ENCODE measurements around the gene RPS6KA5. TPM values are rescaled to one million over a fixed set of nuclear protein-coding genes. Genes with fewer than 3 reads are reported as not detected.
A peak's percentile ranks its signal among the peaks of the same experiment; 100 is the strongest.

RPS6KA5 gene
- total RNA-seq, 5 donors from 2014 or later (not counting 1 experiment from before 2014, with no cell fraction given): 28.8 to 39.8 (median 35.3) TPM

DNA sequence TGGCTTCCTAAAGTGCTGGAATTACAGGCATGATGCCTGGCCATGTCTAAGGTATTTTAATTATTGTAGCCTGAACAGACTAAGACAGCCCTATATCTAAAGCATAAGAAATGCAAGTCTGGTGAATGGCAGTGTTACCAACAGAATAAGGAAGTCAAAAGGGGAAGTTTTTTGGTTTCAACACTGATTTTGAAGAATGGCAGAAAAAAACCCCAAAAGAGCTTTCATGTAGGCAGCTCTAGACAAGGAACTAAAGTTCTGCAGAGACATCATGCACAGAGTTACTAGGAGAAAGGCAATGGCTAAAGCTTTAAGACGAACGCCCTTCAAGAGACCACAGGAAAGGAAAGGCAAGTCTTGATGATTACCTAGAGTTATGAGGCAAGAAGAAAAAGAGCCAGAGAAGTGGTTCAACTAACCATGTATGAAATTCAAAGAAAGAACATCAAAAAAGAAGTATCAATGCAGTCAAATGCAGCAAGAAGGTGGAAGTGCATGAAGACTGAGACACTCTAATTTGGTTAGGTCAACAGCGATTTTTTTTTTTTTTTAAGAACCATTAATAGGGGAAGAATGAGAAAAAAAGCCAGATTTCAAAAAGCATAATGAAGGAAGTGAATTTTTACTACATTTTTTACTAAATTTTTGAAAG, 50.8 kb downstream of the RPS6KA5 start:
- H3K27me3 Mint-ChIP-seq: no peaks in the 10 kb centered on the region
- H3K4me3 Mint-ChIP-seq: peak overlapping the region in 2 of 3 donors; percentile 13 to 33
- no peak overlapping the region for H3K4me3 ChIP-seq (ENCODE audit: control insufficient read depth in 1 of 2, extremely low read depth in 1 of 2, low read length in 1 of 2)
- no CpG with 5 or more reads among the region's 3 CpGs for WGBS (ENCODE audit: insufficient coverage)
- no peaks in the 10 kb centered on the region for H3K36me3 ChIP-seq (ENCODE audit: control insufficient read depth in 2 of 2, extremely low read depth in 1 of 2, insufficient read depth in 1 of 2, low read length in 1 of 2)
- ChIA-PET POLR2A (interaction anchor here in 1 of 2 donors (0.6 kb wide), 1 partner anchor 66 kb away, joined by 4 read pairs; no protein-coding TSS in a partner anchor), CTCF (interaction anchor here in 1 of 2 donors (0.6 kb wide), 1 partner anchor 390 kb away, joined by 3 read pairs; no protein-coding TSS in a partner anchor)
- H3K27ac Mint-ChIP-seq: peak overlapping the region; percentile 20 to 34
- peak; percentile 58 to 83 (median 70) for ATAC-seq (replicated peaks in 1 of 4)
- H3K4me1 ChIP-seq (ENCODE audit: control insufficient read depth in 1 of 2, extremely low read depth in 1 of 2, insufficient read depth in 2 of 2, low read length in 2 of 2): peaks cover 5 to 29% of the 10 kb centered on the region in 2 experiments
- H3K9me3 Mint-ChIP-seq: no peaks in the 10 kb centered on the region
- H3K4me1 Mint-ChIP-seq: peaks cover 42 to 47% (median 43%) of the 10 kb centered on the region in 3 donors
- no peaks in the 10 kb centered on the region for H3K9me3 ChIP-seq
- peak in 1 of 35 experiments; percentile 50 for DNase-seq
- no peaks in the 10 kb centered on the region for H3K36me3 Mint-ChIP-seq
- H3K27me3 ChIP-seq (replicated peaks in 1 of 2; ENCODE audit: control insufficient read depth in 2 of 2, extremely low read depth in 1 of 2, insufficient read depth in 2 of 2, low read length in 1 of 2): no peaks in the 10 kb centered on the region
- no peak overlapping the region for H3K27ac ChIP-seq (ENCODE audit: low read length)

DNA sequence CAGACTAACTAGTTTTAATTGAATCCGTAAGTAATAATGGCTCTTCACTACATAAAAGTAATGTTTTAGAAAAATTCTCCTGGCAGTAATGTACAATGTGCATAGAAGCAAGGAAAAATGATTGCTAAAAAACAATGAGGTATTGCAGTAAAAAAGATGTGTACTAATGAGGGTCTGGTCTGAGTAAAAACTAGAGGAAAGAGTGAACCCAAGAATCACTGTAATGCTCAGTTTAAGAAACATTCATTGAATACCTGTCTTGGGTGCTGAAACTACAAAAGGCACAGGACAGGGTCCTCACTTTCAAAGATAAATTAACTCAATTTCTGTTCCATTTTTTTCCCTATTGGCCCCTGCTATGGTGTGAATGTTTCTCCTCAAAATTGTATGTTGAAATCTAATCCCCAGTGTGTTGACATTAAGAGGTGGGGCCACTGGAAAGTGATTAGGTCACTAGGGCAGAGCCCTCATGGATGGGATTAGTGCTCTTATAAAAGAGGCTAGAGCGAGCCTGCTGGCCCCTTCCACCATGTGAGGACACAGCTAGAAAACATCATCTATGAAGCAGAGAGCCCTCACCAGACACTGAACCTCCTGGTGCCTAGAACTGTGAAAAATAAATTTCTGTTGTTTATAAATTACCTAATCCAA, 51.6 kb downstream of the RPS6KA5 start:
- H3K27me3 Mint-ChIP-seq: no peaks in the 10 kb centered on the region
- CTCF ChIA-PET: interaction anchor here in 1 of 2 donors (0.6 kb wide), 2 partner anchors 52 to 58 kb away, joined by 4 read pairs; no protein-coding TSS in a partner anchor
- H3K4me1 ChIP-seq (ENCODE audit: control insufficient read depth in 1 of 2, extremely low read depth in 1 of 2, insufficient read depth in 2 of 2, low read length in 2 of 2): peaks cover 5 to 29% of the 10 kb centered on the region in 2 experiments
- no peak for ATAC-seq (replicated peaks in 1 of 4)
- peak overlapping the region in 1 of 3 donors; percentile 33 for H3K4me3 Mint-ChIP-seq
- H3K36me3 Mint-ChIP-seq: no peaks in the 10 kb centered on the region
- no peak overlapping the region for H3K27ac ChIP-seq (ENCODE audit: low read length)
- H3K36me3 ChIP-seq (ENCODE audit: control insufficient read depth in 2 of 2, extremely low read depth in 1 of 2, insufficient read depth in 1 of 2, low read length in 1 of 2): no peaks in the 10 kb centered on the region
- no peaks in the 10 kb centered on the region for H3K27me3 ChIP-seq (replicated peaks in 1 of 2; ENCODE audit: control insufficient read depth in 2 of 2, extremely low read depth in 1 of 2, insufficient read depth in 2 of 2, low read length in 1 of 2)
- no peak for DNase-seq
- H3K4me3 ChIP-seq (ENCODE audit: control insufficient read depth in 1 of 2, extremely low read depth in 1 of 2, low read length in 1 of 2): no peak overlapping the region
- H3K9me3 Mint-ChIP-seq: no peaks in the 10 kb centered on the region
- no CpG with 5 or more reads among the region's 2 CpGs for WGBS (ENCODE audit: insufficient coverage)
- H3K27ac Mint-ChIP-seq: no peak overlapping the region
- H3K4me1 Mint-ChIP-seq: peaks cover 45 to 48% (median 48%) of the 10 kb centered on the region in 3 donors
- POLR2A ChIA-PET: interaction anchor here in 1 of 2 donors (0.6 kb wide), 1 partner anchor 67 kb away, joined by 4 read pairs; no protein-coding TSS in a partner anchor
- H3K9me3 ChIP-seq: no peaks in the 10 kb centered on the region

DNA sequence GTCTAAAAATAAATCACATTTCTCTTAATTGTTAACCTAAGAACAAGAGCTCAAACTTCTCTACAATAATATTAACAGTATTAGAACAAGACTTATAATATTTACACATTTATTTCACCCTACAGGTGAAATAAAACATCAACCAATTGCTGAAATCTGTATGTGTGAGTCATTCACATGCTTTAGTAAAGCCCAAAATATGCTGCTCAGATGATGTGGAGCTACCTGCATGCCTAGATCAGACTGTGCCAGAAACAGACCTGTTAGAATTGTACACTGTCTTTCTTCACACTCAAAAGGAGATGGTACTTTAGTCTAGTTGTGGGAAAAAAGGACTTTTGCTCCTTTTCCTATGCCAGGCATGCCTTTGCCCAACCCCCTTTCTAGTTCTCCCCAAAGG, 54.7 kb downstream of the RPS6KA5 start:
- no peak for DNase-seq
- Mint-ChIP-seq H3K27ac (no peak overlapping the region), H3K9me3 (no peaks in the 10 kb centered on the region), H3K4me1 (peaks cover 47 to 49% (median 48%) of the 10 kb centered on the region in 3 donors), H3K27me3 (no peaks in the 10 kb centered on the region), H3K36me3 (no peaks in the 10 kb centered on the region), H3K4me3 (no peak overlapping the region)
- Histone ChIP-seq H3K4me3 (ENCODE audit: control insufficient read depth in 1 of 2, extremely low read depth in 1 of 2, low read length in 1 of 2) (no peak overlapping the region), H3K27ac (ENCODE audit: low read length) (no peak overlapping the region), H3K9me3 (no peaks in the 10 kb centered on the region), H3K4me1 (ENCODE audit: control insufficient read depth in 1 of 2, extremely low read depth in 1 of 2, insufficient read depth in 2 of 2, low read length in 2 of 2) (peaks cover 5 to 32% of the 10 kb centered on the region in 2 experiments), H3K36me3 (ENCODE audit: control insufficient read depth in 2 of 2, extremely low read depth in 1 of 2, insufficient read depth in 1 of 2, low read length in 1 of 2) (no peaks in the 10 kb centered on the region), H3K27me3 (replicated peaks in 1 of 2; ENCODE audit: control insufficient read depth in 2 of 2, extremely low read depth in 1 of 2, insufficient read depth in 2 of 2, low read length in 1 of 2) (no peaks in the 10 kb centered on the region)
- ChIA-PET POLR2A (no interaction called here), CTCF (interaction anchor here in 1 of 2 donors (0.6 to 1.3 kb wide), 3 partner anchors 11 to 167 kb away, joined by 3 read pairs; no protein-coding TSS in a partner anchor)
- no peak for ATAC-seq (replicated peaks in 1 of 4)

DNA sequence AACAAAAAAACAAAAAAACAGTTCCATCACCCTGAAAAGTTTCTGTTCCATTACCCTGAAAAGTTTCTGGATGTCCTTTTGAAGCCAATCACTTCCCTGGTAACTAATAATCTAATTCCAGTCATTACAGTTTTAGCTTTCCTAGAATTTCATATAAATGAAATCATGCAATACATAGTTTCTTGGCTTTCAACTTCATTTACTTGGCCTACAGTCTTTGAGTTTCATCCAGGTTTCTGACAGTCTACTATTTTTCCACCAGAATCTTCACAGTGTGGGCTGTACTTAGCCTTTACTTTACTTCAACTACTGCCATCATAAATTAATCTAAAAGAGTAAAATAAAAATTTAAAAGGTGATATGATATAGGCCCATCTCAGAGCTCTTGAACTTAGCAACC, 55.5 kb downstream of the RPS6KA5 start:
- peaks cover 41 to 42% (median 42%) of the 10 kb centered on the region in 3 donors for H3K4me1 Mint-ChIP-seq

DNA sequence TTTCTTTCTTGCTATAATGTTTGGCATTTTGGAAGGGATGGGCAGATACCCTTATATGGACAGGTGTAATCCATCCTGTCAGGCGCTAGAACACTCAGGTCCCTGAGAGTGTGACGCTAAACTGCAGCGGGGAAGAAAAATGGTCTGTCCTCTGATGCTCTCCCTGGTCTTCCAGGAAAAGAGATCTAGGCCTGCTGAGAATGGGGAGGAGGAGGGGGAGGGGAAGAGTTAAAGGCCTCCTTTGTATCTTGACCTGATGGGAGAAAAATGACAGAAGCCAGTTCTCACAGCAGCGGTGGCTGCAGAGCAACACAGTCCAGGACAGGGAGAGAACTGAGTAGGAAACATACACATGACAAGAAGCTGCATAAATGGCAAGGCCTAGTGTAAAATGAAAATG, 61.1 kb downstream of the RPS6KA5 start:
- Histone ChIP-seq H3K4me3 (ENCODE audit: control insufficient read depth in 1 of 2, extremely low read depth in 1 of 2, low read length in 1 of 2) (no peak overlapping the region), H3K36me3 (ENCODE audit: control insufficient read depth in 2 of 2, extremely low read depth in 1 of 2, insufficient read depth in 1 of 2, low read length in 1 of 2) (peaks cover 3 to 16% of the 10 kb centered on the region in 2 donors), H3K9me3 (no peaks in the 10 kb centered on the region), H3K27ac (ENCODE audit: low read length) (no peak overlapping the region), H3K4me1 (ENCODE audit: control insufficient read depth in 1 of 2, extremely low read depth in 1 of 2, insufficient read depth in 2 of 2, low read length in 2 of 2) (peaks cover 0 to 10% of the 10 kb centered on the region in 2 experiments), H3K27me3 (replicated peaks in 1 of 2; ENCODE audit: control insufficient read depth in 2 of 2, extremely low read depth in 1 of 2, insufficient read depth in 2 of 2, low read length in 1 of 2) (no peaks in the 10 kb centered on the region)
- peaks cover 8 to 13% (median 12%) of the 10 kb centered on the region in 3 donors for H3K4me1 Mint-ChIP-seq
- DNase-seq: no peak
- ChIA-PET POLR2A (no interaction called here), CTCF (interaction anchor here in 1 of 2 donors (0.6 kb wide), 1 partner anchor 49 kb away, joined by 3 read pairs; no protein-coding TSS in a partner anchor)
- no peak overlapping the region for H3K4me3 Mint-ChIP-seq
- ATAC-seq (replicated peaks in 1 of 4): no peak
- H3K36me3 Mint-ChIP-seq: peaks cover 29% of the 10 kb centered on the region
- H3K9me3 Mint-ChIP-seq: no peaks in the 10 kb centered on the region
- H3K27ac Mint-ChIP-seq: no peak overlapping the region
- no peaks in the 10 kb centered on the region for H3K27me3 Mint-ChIP-seq
- 88% methylated on average over 4 of the region's 4 CpGs for WGBS (ENCODE audit: insufficient coverage)

More for the DNA sequence above, 55.5 kb downstream of the RPS6KA5 start:
- DNase-seq: no peak
- Mint-ChIP-seq H3K27me3 (no peaks in the 10 kb centered on the region), H3K36me3 (no peaks in the 10 kb centered on the region), H3K27ac (no peak overlapping the region), H3K9me3 (no peaks in the 10 kb centered on the region), H3K4me3 (no peak overlapping the region)
- Histone ChIP-seq H3K9me3 (no peaks in the 10 kb centered on the region), H3K27ac (ENCODE audit: low read length) (no peak overlapping the region), H3K27me3 (replicated peaks in 1 of 2; ENCODE audit: control insufficient read depth in 2 of 2, extremely low read depth in 1 of 2, insufficient read depth in 2 of 2, low read length in 1 of 2) (no peaks in the 10 kb centered on the region), H3K4me1 (ENCODE audit: control insufficient read depth in 1 of 2, extremely low read depth in 1 of 2, insufficient read depth in 2 of 2, low read length in 2 of 2) (peaks cover 5 to 26% of the 10 kb centered on the region in 2 experiments), H3K36me3 (ENCODE audit: control insufficient read depth in 2 of 2, extremely low read depth in 1 of 2, insufficient read depth in 1 of 2, low read length in 1 of 2) (peaks cover 0 to 3% of the 10 kb centered on the region in 2 donors), H3K4me3 (ENCODE audit: control insufficient read depth in 1 of 2, extremely low read depth in 1 of 2, low read length in 1 of 2) (no peak overlapping the region)
- ChIA-PET POLR2A (interaction anchor here in 1 of 2 donors (0.7 kb wide), 1 partner anchor 157 kb away, joined by 3 read pairs; no protein-coding TSS in a partner anchor), CTCF (interaction anchor here (0.5 to 1.3 kb wide), 3 partner anchors 14 to 119 kb away, joined by 3 to 7 read pairs (median 4); no protein-coding TSS in a partner anchor)
- ATAC-seq (replicated peaks in 1 of 4): no peak

DNA sequence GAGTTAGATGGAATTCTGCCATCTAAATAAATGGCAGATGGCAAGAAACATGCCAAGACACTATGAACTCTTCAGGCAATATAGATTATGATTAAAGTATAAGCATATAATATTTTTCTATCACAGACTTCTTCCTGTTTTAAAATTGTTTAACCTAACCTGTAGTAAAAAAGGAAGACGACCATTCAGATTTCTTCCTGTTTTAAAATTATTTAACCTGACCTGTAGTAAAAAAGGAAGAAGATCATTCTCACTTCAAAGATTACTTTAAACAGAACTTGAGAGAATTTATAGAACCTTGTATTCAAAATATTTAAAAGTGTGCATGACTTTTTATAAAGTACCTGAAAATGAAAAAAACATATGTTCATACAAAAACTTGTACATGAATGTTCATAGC, 63.5 kb downstream of the RPS6KA5 start:
- ATAC-seq (replicated peaks in 1 of 4) (no peak), DNase-seq (no peak)
- H3K4me3 ChIP-seq (ENCODE audit: control insufficient read depth in 1 of 2, extremely low read depth in 1 of 2, low read length in 1 of 2): no peak overlapping the region
- Mint-ChIP-seq H3K27me3 (no peaks in the 10 kb centered on the region), H3K36me3 (peaks cover 45% of the 10 kb centered on the region), H3K4me3 (no peak overlapping the region), H3K4me1 (peaks cover 0 to 14% (median 9%) of the 10 kb centered on the region in 3 donors), H3K27ac (no peak overlapping the region), H3K9me3 (no peaks in the 10 kb centered on the region)
- H3K27ac ChIP-seq (ENCODE audit: low read length): no peak overlapping the region
- no peaks in the 10 kb centered on the region for H3K27me3 ChIP-seq (replicated peaks in 1 of 2; ENCODE audit: control insufficient read depth in 2 of 2, extremely low read depth in 1 of 2, insufficient read depth in 2 of 2, low read length in 1 of 2)
- ChIA-PET POLR2A (no interaction called here), CTCF (no interaction called here)
- peaks cover 3 to 16% of the 10 kb centered on the region in 2 donors for H3K36me3 ChIP-seq (ENCODE audit: control insufficient read depth in 2 of 2, extremely low read depth in 1 of 2, insufficient read depth in 1 of 2, low read length in 1 of 2)
- H3K9me3 ChIP-seq: no peaks in the 10 kb centered on the region
- no CpG with 5 or more reads among the region's 1 CpG for WGBS (ENCODE audit: insufficient coverage)
- H3K4me1 ChIP-seq (ENCODE audit: control insufficient read depth in 1 of 2, extremely low read depth in 1 of 2, insufficient read depth in 2 of 2, low read length in 2 of 2): peaks cover 0 to 7% of the 10 kb centered on the region in 2 experiments
